Neural progenitor cell (in vitro differentiated cells): ENCODE measurements around the gene PNMT.

Experiments used
- EZH2phosphoT487 ChIP-seq: fragments of 200-600 bp; sonication (generic); IDR thresholded peaks from 2 replicates; pipeline ENCODE4 v1.6.1; 2017; ENCODE audit warnings: antibody characterized with exemption
- TF ChIP-seq, protein P1 (sequence below): fragments of 200-600 bp; sonication (generic); IDR thresholded peaks from 2 replicates; pipeline ENCODE4 v1.5.1; 2017; ENCODE audit warnings: antibody characterized with exemption, mild to moderate bottlenecking

DNA sequence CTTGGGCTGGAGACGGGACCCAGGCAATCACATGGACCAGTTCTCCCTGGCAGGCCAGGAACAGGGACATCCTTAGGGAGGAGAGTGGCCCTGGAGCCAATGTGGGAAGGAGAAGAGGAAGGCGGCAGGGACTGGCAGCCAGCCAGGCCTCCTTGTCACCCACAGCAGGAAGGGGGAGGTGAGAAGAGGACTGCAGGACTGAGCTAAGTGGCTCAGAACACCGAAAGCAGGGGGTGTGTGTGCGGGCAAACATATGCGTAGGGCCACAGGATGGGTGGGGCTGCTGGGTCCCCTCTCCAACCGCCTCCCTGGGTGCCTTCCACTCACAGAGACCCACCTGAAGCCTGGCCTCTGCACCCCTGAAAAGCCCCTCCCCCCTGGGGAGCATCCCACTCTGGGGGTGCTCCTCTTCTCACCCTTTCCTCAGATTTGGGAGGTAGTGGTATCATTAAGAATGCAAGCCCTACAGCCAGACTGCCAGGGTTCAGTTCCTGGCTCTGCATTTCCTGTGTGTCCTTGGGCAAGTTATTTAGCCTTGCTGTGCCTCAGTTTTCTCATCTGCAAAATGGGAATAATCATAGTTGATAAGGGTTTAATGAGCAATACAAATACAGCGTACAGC, 8.1 kb downstream of the PNMT start:
- TF ChIP-seq, protein P1, sequence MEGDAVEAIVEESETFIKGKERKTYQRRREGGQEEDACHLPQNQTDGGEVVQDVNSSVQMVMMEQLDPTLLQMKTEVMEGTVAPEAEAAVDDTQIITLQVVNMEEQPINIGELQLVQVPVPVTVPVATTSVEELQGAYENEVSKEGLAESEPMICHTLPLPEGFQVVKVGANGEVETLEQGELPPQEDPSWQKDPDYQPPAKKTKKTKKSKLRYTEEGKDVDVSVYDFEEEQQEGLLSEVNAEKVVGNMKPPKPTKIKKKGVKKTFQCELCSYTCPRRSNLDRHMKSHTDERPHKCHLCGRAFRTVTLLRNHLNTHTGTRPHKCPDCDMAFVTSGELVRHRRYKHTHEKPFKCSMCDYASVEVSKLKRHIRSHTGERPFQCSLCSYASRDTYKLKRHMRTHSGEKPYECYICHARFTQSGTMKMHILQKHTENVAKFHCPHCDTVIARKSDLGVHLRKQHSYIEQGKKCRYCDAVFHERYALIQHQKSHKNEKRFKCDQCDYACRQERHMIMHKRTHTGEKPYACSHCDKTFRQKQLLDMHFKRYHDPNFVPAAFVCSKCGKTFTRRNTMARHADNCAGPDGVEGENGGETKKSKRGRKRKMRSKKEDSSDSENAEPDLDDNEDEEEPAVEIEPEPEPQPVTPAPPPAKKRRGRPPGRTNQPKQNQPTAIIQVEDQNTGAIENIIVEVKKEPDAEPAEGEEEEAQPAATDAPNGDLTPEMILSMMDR = no peak
- no peak for TF ChIP-seq EZH2phosphoT487
